AG20443 (cell line): Measurements from ENCODE around the gene MAPK12.

ENCODE experiments used
- DNase-seq: peaks from one replicate; pipeline ENCODE4 v3.0.0; 2012; ENCODE audit warnings: low spot score, mixed read lengths

Gene MAPK12

GRCh38 chr22:50267591-50268390 lies 6.3 kb upstream of the MAPK12 start:
- DNase-seq = peak; percentile 95

DNA sequence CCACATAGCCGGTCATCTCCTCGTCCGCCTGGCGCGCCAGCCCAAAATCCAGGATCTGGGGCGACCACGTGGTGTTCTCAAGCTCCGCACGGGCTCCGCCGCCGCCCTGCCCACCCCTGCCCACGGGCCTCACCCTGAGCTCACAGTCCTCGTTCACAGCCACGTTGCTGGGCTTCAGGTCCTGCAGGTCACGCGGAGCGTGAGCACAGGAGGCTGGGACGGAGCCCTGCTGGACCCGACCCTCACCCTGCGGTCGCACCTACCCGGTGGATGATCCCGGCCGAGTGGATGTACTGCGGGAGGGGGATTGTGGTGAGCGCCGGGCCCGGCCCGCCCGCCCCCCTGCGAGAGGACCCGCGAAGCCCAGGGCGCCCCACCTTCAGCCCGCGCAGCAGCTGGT lies 5.5 kb upstream of the MAPK12 start:
- no peak for DNase-seq

GRCh38 chr22:50264946-50265669 lies 3.6 kb upstream of the MAPK12 start:
- no peak for DNase-seq

DNA sequence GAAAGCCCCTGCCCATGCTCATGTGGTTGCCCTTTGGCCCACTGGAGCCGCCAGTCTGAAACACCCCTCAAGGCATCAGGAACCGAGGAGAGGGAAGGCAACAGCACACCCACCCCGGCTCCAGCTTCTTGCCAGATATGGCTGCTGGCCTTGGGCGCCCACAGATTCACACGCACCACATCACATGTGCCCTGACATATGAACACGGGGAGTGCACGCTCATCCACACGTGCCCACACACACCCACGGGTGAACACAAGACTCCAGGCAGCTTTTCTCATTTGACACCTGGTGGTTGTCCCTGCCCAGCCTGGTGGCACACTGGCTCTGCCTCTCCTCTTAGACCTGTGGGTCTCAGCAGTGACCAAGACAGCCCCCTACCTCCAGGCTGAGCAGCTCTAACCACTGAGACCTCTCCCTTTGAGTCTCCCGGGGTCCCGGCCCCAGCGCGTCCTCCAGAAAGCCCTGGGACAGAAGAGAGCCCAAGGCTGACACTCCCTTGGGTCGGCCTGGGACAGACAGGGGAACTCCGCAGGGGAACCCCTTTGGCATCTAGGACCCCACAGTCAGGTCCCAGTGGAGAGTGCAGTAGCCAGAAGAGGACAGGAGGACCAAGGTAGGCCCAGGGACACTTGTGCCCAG lies 2.7 kb upstream of the MAPK12 start:
- DNase-seq = no peak

DNA sequence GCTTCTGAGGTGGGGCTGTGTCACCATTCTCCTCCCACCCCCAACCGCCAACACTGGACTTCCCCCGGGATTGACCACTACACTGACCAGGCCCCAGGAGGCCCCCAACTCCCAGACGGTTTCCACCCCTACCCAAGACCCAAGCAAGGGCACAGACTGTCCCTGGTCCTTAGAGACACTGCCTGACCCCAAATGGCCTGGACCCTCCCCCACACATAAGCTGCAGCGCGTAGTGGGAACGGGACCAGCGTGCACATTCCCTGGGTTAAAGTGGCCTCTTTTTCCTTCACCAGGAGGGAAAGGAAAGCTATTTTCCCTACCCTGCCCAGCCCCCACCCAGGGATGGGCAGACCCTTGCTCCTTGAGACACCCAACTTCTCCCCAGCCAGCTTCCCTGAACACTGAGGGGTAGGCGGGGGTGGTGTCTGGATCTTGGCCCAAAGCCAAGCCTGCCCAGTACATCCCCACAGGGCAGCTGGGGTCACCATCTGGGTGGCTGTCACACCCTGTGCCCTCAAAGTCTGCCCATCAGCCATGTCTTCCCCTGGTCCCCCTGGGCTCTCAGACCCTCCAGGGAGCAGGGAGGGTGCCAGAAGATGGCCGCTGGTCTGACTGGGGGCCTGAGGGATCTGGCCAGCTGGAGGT lies 1.6 kb upstream of the MAPK12 start:
- no peak for DNase-seq

DNA sequence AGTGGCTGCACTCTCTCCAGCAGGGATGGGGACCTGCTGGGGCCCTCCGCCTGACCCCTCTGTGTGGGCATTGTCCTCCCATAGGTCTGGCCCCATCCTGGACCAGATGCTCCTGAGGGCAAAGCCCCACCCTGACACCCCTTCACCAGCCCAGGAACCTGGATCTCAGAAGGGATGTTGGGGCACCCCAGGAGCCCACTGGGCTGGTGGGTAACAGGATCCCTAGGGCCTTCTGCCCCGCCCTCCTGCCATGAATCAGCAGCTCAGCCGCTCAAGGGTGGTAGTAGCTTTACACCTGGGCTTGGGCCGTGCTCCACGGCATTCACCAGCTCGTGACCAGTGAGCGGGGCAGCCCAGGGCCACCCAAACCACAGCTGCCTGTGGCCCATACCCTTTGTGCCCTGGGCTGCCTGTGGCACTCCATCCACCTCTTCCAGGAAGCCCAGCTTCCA lies 1.0 kb upstream of the MAPK12 start:
- no peak for DNase-seq

DNA sequence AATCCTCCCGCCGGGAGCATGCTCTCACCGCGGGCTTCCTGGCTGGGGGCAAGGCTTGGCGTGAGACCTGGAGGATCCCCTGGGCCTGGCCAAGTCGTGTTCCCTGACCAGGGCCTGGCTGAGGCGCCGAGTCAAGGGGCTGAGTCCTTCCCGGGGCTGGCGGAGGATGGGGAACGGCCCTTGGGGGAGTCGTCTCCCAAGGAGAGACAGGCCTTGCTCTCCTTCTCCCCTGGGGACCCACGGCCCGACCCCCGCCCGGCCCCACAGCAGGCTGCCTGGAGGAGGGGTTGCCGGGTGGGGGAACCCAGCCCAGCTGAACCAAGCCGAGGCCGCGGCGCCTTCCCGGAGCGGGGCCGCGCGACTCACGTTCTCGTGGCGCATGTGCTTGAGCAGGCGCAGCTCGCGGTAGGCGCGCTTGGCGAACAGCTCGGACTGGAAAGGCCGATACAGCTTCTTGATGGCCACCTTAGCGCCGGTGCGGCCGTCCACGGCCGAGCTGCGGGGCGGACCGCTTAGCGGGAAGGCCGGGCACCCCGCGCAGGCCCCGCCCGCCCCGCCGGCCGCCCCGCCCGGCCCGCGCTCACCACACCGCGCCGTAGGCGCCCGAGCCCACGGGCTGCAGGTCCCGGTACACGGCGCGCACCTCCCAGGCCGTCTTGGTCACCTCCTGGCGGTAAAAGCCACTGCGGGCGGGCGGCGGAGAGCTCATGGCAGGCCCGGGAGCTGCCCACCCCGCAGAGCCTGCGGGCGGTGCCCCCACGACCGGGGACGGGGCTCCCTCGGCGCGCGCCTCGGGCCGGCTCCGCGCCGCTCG lies 475 bp downstream of the MAPK12 start:
- DNase-seq = peak; percentile 75

DNA sequence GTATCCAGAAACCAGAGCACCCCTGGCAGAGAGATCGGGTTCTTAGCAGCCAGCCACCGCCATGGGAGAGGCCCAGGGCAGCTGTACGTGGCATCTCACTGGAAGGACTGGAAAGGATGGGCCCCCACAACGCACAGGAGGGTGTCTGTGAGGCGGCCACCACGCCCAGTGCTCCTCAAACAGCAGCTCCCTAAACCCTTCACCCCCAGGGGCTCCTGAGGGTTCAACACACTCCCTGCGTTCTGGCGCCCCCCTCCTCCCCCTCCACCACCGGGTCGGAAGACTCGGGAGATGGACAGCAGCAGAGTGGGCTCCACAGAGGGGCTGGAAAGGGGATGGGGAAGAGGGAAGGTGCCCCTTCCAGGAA lies 1.1 kb downstream of the MAPK12 start:
- DNase-seq = no peak

DNA sequence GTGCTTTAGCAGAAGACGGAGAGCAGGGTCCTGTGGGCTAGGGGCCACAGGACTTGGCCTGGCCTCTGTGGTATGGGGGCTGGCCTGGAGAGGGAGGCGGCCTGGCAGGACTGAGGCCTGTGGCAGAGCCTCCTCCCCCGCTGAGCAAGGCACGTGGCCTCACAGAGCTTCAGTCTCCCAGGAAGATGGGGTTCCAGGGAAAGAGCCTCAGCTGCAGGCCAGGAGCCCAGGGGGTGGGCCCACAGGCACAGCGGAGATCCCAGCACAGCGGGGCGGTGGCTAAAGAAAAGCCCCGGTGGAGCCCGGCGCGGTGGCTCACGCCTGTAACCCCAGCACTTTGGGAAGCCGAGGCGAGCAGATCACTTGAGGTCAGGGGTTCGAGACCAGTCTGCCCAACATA lies 2.2 kb downstream of the MAPK12 start:
- no peak for DNase-seq

DNA sequence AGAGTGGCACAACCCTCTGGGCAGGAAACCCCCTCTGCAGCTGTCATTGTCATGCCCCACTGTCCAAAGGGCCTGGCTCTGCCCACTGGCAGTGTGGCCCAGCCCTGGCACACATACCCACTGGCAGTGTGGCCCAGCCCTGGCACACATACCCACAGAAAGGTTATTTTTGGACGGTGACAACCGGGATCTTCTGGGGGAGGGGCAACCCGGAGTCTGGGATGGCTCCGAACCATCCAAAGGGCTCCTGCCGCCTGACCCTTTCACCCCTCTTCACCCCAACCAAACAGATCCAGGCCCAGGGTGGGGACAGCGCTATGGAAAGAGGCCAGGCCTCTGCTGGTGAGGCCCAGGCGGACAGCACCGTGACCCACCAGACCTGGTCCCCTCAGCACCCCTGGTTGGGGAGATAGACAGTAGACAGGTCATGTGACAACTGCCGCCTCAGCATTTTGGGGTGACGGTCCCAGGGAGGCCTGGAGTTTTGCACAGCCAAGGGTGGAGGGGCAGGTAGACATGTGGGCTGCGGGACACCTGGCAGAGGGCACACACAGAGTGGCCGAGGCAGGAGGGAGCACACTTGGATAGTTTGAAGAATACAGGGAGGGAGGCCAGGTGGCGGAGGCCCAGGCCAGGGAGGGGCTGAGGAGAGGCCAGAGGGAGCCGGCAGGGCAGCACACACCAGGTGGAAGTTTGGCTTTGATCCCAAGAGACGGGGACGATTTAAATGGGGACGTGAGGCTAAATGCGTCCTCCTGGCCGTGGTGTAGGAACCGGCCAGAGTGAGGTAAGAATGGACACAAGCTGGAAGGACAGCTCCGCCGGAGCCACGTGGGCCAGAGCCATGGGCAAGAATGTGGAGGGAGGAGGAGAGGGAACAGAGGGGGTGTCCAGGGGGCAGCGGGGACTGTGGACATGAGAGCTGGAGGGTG lies 2.9 kb downstream of the MAPK12 start:
- no peak for DNase-seq

GRCh38 chr22:50257451-50258360 lies 3.8 kb downstream of the MAPK12 start:
- no peak for DNase-seq

DNA sequence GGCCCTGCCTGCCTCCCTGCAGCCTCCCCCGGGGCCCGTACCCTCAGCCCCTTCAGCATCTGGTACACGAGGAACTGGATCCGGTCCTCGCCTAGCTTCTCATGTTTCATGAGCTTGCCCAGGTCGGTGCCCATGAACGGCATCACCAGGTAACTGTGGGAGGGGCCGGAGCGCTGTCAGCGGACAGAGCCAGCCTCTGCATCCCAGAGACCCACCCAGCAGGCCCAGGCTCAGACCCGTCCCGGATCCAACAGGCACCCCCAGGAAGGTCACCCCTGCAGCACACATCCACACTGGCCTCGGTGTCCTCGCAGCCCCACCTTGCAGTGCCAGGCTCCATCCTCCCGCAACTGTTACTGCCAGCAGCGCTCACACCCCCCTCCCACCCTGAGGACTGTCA lies 4.4 kb downstream of the MAPK12 start:
- no peak for DNase-seq

DNA sequence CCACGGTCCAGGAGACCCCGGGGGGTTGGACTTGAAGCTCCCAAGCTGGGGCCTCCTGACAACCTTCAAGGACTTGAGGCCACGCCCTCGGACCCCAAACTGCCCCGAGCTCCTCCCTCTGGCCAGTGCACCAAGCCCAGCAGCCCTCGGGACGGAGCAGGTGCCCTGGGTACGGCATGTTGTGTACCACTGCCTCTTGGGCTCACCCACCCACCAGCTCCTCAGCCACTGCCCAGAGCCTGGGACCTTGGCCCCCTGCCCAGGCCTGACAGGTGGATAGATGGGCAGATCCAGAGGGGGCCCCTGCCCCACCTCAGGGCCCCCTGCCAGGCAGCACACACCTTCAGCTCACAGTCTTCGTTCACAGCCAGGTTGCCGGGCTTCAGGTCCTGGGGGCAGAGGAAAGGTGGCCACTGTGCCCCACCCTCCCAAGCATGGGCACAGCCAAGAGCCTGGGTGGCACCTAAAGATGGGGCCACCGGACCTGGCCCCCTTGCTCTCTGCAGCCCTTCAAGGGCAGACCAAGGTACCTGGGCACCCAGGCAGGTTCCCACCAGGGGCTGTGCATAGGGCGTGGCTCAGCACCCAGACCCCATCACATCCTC lies 5.1 kb downstream of the MAPK12 start:
- DNase-seq = no peak

- no peak for DNase-seq
Observed at GRCh38 chr22:50255607-50256006, 5.9 kb downstream of the MAPK12 start.

DNA sequence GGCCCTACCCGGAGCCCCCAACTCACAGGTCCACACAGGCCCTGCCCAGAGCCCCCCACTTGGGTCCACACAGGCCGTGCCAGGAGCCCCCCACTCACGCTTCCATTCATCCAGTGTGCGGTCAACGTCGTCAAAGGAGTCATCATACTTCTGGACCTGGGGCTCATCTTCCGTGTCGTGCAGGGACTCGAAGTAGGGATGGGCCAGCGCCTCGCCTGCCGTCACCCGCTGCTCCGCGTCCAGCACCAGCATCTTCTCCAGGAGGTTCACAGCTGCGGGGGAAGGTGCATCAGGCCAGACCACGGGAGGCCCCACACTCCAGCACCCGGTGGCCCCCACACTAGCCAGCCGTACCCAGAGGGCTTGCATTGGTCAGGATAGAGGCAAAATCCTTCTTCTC lies 6.4 kb downstream of the MAPK12 start:
- no peak for DNase-seq

DNA sequence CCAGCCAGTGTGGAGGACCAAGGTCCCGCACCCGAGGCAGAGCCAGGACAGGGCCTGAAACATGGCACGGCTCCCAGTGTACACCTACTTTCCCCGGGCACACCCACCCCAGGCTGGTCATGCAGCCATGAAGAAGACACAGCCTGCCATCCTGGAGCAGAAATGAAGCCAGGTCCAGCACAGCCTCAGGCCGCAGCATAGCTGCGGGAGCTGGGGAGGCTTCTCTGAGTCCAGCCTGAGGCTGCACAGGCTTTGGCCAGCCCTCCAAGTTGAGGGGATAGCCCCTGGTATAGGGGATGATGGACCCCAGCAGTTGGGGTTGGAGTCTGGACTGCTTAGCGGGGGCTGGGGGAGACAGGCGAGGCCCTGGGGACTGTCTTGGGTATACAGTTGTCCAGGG lies 7.5 kb downstream of the MAPK12 start:
- DNase-seq = no peak

- DNase-seq = no peak
Observed at GRCh38 chr22:50253046-50253915, 8.2 kb downstream of the MAPK12 start.
